GM12891 (cell line): ENCODE measurements around the gene RAB7B.

Source experiments
- POLR2AphosphoS5 ChIP-seq: IDR thresholded peaks from 2 replicates; pipeline ENCODE4 v1.6.1; 2011; ENCODE audit warnings: low read depth, low read length, control low read depth
- TAF1 ChIP-seq: IDR thresholded peaks from 2 replicates; pipeline ENCODE4 v1.6.1; 2011; ENCODE audit warnings: low read depth, low read length, control low read depth

DNA sequence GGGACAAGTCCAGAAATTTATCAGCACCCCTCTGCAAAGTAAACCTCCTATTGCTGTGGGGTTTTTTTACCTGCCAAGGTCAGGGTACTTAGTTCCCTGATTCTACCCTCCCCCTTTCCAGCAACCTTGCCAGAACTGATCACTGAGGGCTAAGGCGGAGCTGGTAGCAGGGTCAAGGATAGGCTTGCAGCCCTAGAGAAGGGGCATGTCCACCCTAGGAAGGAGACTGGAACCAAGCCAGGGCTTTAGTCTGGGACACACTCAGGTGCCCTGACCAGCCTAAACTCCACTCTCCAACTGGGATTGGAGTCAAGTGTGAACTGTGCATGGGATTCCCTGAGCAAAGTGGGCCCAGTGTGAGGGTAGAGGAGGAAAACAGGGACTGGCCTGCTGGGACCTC, 53.4 kb downstream of the RAB7B start:
- TF ChIP-seq POLR2AphosphoS5 = no peak
- TF ChIP-seq TAF1 = no peak
